ENCODE results near the gene TEX38.
"Not testable (repeated sequence)": the region's sequence is repeated elsewhere in the genome, so short reads cannot be mapped to it uniquely, and the experiment has no call there.

The TEX38 gene

DNA sequence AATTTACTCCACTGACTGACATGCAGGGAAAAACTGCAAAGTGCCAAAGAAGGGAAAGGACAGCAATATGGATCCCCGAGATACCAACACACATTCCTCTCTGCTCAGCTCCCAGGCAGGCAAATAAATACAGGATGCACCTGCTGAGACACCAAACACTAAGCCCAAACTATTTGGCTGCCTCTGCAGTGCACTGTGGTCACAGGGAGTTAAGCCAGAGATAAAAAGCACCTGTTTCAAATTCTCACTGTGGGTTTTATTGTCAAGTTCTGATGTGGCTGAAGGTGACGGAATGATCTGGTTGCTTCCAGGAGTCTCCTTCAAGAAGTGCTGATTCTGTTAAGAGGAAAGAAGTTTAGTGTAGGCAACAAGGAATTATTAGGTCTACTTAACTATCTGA, 17.7 kb downstream of the TEX38 start:
- POLR2A ChIA-PET, result no interaction called here
- no peak overlapping the region for H3K4me3 ChIP-seq (ENCODE audit: low read depth, low read length)
- TF ChIP-seq, protein P1, sequence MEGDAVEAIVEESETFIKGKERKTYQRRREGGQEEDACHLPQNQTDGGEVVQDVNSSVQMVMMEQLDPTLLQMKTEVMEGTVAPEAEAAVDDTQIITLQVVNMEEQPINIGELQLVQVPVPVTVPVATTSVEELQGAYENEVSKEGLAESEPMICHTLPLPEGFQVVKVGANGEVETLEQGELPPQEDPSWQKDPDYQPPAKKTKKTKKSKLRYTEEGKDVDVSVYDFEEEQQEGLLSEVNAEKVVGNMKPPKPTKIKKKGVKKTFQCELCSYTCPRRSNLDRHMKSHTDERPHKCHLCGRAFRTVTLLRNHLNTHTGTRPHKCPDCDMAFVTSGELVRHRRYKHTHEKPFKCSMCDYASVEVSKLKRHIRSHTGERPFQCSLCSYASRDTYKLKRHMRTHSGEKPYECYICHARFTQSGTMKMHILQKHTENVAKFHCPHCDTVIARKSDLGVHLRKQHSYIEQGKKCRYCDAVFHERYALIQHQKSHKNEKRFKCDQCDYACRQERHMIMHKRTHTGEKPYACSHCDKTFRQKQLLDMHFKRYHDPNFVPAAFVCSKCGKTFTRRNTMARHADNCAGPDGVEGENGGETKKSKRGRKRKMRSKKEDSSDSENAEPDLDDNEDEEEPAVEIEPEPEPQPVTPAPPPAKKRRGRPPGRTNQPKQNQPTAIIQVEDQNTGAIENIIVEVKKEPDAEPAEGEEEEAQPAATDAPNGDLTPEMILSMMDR (IDR thresholded peaks at IDR 0.05; ENCODE audit: insufficient read depth, low read length, missing control alignments), result no peak
- DNase-seq (ENCODE audit: low read depth, low spot score), result no peak
- CTCF ChIA-PET, result interaction anchor here (0.7 kb wide), 1 partner anchor 57 kb away, joined by 3 read pairs; no protein-coding TSS in a partner anchor

DNA sequence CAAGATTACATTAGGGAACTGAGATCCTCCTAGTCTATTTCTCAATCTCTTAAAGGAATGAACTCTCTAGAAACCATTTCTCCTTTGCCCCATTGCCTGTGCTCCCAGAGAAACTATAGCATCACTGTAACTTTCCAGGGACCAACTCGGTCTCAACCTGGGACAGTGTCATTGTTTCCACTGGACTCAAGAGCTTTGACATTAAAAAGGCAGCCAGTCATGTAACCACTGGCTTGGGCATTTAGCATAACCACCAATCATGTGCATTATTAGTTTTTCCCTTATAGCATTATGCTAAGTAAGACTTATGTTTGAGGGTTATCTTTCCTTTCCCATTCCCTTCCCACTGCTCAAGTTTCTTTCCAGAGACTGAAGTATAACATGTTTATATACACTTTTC, 18.2 kb downstream of the TEX38 start:
- ChIA-PET POLR2A (no interaction called here), CTCF (no interaction called here)
- DNase-seq (ENCODE audit: low read depth, low spot score), result no peak
- TF ChIP-seq, protein P1 (IDR thresholded peaks at IDR 0.05; ENCODE audit: insufficient read depth, low read length, missing control alignments), result no peak
- H3K4me3 ChIP-seq (ENCODE audit: low read depth, low read length), result no peak overlapping the region

DNA sequence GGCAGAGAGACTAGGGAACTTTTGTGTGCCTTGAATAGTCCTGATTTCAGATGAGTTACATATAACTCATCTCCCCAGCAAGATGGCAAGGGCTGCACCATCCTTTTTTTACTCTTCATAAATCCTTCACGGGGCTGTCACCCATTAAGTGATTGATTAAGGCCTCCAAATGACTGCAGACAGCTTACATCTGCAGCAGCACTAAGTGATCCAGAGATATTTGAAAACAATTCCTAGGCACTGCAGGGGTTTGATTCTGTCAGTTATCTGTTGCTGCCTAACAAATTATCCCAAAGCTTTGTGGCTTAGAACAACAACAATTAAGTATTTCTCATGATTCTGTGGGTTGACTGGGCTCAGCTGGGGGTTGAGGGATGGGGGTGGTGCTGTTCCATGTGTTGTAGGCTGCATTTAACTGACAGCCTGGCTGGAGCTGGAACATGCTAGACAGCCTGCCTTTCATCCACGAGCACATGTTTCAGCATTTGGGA, 19.3 kb downstream of the TEX38 start:
- DNase-seq (ENCODE audit: low read depth, low spot score), result no peak
- ChIA-PET CTCF (interaction anchor here (1.4 to 1.5 kb wide), 2 partner anchors 11 to 13 kb away, joined by 6 read pairs; no protein-coding TSS in a partner anchor), POLR2A (interaction anchor here (0.6 kb wide), 1 partner anchor 15 kb away, joined by 6 read pairs; no protein-coding TSS in a partner anchor)
- no peak overlapping the region for H3K4me3 ChIP-seq (ENCODE audit: low read depth, low read length)
- TF ChIP-seq, protein P1 (IDR thresholded peaks at IDR 0.05; ENCODE audit: insufficient read depth, low read length, missing control alignments), result no peak

DNA sequence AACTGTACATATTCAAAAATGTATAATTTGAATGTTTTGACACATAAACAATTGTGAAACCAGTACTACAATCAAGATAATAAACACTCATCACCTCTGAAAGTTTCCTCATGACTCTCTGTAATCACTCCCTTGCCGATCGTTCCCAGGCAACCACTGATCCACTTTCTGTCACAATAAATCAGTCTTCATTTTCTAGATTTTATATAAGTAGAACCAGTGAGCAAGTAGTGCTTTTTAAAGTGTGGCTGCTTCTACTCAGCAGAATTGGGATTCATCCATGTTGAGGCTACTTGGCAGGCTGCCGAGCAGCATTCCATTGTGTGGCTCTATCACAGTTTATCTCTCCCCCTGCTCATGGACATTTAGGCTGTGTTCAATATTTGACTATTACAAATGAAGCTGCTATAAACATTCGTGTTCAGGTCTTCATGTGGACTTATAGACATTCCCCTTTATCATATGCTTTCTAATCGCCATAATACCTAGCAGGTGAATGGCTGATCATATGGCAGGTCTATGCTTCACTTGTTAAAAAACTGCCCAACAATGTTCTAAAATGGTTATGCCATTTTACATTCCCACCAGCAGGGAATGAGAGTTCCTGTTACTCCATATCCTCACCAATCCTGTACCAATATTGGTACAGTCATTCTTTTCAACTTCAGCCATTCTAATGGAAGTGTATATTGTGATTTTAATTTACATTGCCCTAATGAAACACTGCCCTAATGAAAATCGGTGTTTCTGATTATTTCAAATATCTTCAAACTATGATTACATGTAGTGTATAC, 20.5 kb downstream of the TEX38 start:
- no peak for DNase-seq (ENCODE audit: low read depth, low spot score)
- TF ChIP-seq, protein P1 (IDR thresholded peaks at IDR 0.05; ENCODE audit: insufficient read depth, low read length, missing control alignments), result no peak
- no peak overlapping the region for H3K4me3 ChIP-seq (ENCODE audit: low read depth, low read length)
- POLR2A ChIA-PET, result no interaction called here
- CTCF ChIA-PET, result interaction anchor here (1.5 kb wide), 1 partner anchor 10 kb away, joined by 6 read pairs; no protein-coding TSS in a partner anchor

DNA sequence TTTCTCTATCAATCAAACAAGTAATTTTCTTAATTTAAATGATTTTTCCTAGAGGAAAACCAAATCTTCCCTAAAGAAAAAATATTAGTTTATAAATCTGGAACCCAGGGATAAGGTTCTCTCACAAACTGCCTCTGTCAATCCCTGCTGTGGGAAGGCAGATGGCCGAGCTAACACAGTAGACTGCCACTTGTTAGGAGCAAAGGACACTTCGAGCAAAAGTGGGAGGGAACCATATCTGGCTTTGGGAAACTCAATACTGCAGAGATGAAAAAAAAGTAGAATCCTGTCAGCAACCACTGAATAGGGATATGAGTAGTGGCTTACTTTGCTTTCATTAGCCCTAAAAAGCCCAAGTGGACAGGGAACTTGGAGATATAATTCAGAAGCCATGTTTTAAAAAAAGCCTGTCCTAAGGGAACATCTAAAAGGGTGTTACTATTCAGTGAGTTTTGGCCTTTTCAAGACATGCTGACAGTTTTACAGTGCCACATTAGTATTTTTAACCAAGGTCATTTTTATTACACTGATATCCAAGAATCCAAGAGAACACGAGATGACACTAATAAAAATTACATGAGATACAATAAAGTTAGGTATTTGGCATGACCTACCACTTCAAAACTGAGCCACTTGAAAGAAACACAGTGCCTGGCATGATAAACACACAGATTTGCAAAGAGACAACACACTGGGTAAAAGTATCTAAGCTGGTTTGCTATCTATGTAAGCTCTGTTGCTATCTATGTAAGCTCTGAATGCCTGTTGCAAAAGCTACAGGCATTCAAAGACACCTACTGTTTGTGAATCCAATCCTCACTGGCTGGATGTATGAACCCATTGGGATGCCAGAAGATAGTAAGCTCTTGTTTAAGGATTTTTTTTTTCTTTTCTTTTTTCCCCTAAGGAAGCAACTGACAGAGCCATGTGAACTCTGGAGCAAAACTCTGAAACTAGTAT, 21.4 kb downstream of the TEX38 start:
- no peak for DNase-seq (ENCODE audit: low read depth, low spot score)
- no peak overlapping the region for H3K4me3 ChIP-seq (ENCODE audit: low read depth, low read length)

DNA sequence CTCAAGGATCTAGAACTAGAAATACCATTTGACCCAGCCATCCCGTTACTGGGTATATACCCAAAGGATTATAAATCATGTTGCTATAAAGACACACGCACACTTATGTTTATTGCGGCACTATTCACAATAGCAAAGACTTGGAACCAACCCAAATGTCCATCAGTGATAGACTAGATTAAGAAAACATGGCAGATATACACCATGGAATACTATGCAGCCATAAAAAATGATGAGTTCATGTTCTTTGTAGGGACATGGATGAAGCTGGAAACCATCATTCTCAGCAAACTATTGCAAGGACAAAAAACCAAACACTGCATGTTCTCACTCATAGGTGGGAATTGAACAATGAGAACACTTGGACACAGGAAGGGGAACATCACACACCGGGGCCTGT, 23.0 kb downstream of the TEX38 start:
- DNase-seq (ENCODE audit: low read depth, low spot score); CTCF ChIA-PET; POLR2A ChIA-PET; H3K4me3 ChIP-seq (ENCODE audit: low read depth, low read length): not testable (repeated sequence)

More for the DNA sequence above, 21.4 kb downstream of the TEX38 start:
- POLR2A ChIA-PET, result no interaction called here
- TF ChIP-seq, protein P1 (IDR thresholded peaks at IDR 0.05; ENCODE audit: insufficient read depth, low read length, missing control alignments), result no peak
- CTCF ChIA-PET, result no interaction called here
